Gastrocnemius medialis (tissue), 4 donors: ENCODE results near the gene CASZ1. TPM values are rescaled to one million over a fixed set of nuclear protein-coding genes. Genes with fewer than 3 reads are reported as not detected.

Source experiments
- ATAC-seq, 2 donors: fragments of 150-250 bp; one replicate each; pipeline ENCODE4 v1.9.1; 2016
- DNase-seq, 2 donors: peaks; one replicate each; pipeline ENCODE4 v3.0.0-alpha.2; 2019
- H3K27ac ChIP-seq, 4 donors: fragments of 200-600 bp; sonication (generic); 1 replicate in 1 of 4; 2 replicates in 3 of 4; pipeline ENCODE4 v1.5.1; 2016 to 2018; ENCODE audit warnings: mild to moderate bottlenecking in 2 of 4, moderate library complexity in 1 of 4
- H3K27me3 ChIP-seq, 3 donors: fragments of 200-600 bp; sonication (generic) in 2 of 3; 1 replicate in 1 of 3; 2 replicates in 2 of 3; pipeline versions ENCODE4 v1.5.1 to v1.6.0; 2016 to 2019; ENCODE audit warnings: mild to moderate bottlenecking in 1 of 3, moderate library complexity in 1 of 3
- H3K36me3 ChIP-seq, 2 donors: fragments of 200-600 bp; sonication (generic) in 1 of 2; one replicate each; pipeline ENCODE4 v1.5.1; 2017 to 2018
- H3K4me1 ChIP-seq, 2 donors: fragments of 200-600 bp; sonication (generic) in 1 of 2; one replicate each; pipeline ENCODE4 v1.5.1; 2016 to 2017; ENCODE audit warnings: mild to moderate bottlenecking in 2 of 2
- H3K4me3 ChIP-seq, 4 donors: fragments of 200-600 bp; sonication (generic) in 3 of 4; 1 replicate in 1 of 4; 2 replicates in 3 of 4; pipeline ENCODE4 v1.5.1; 2016 to 2019; ENCODE audit warnings: mild to moderate bottlenecking in 2 of 4
- H3K9me3 ChIP-seq, 3 donors: fragments of 200-600 bp; sonication (generic) in 2 of 3; 1 replicate in 1 of 3; 2 replicates in 2 of 3; pipeline ENCODE4 v1.5.1; 2016 to 2019
- CTCF ChIP-seq, 5 experiments: fragments of 450-650 bp in 3 of 5; fragments of 200-600 bp in 2 of 5; sonication (generic) in 2 of 5; IDR thresholded peaks in 4 of 5; conservative IDR thresholded peaks in 1 of 5; 1 replicate in 4 of 5; 2 replicates in 1 of 5; pipeline ENCODE4 v1.5.1; 2016 to 2019; ENCODE audit warnings: antibody characterized with exemption in 5 of 5, mild to moderate bottlenecking in 3 of 5, moderate library complexity in 3 of 5
- POLR2A ChIP-seq, 2 donors: fragments of 450-650 bp; IDR thresholded peaks; one replicate each; pipeline ENCODE4 v1.6.1; 2017; ENCODE audit warnings: antibody characterized with exemption in 2 of 2, mild to moderate bottlenecking in 2 of 2, moderate library complexity in 2 of 2
- in situ Hi-C, 4 donors: fragments of 200-750 bp; cut with MboI; loops; one replicate each; pipeline versions ENCODE4 v1.15.0 to v1.8.0; 2017; ENCODE audit warnings: low sequenced_read_pairs in 4 of 4
- intact Hi-C: fragments of 100-400 bp; cut with DNase I; formaldehyde crosslinking; loops from one replicate; pipeline ENCODE4 v1.15.1; 2023; ENCODE audit warnings: low total_unique reads
- total RNA-seq, 4 donors: library from RNA; depleted of rRNA; stranded (reverse); fragments of >200 nt; gene quantifications; one replicate each; pipeline versions ENCODE4 v1.1.0 to v1.2.3, GENCODE V29; 2016

Gene CASZ1
- total RNA-seq, 4 donors from 2014 or later = 19.1 to 121 (median 80.6) TPM

GRCh38 chr1:10710489-10710888 lies 86.0 kb downstream of the CASZ1 start:
- Histone ChIP-seq H3K36me3 (no peaks in the 10 kb centered on the region), H3K4me1 (peaks cover 32 to 37% of the 10 kb centered on the region in 2 donors), H3K27ac (peak overlapping the region; percentile 70 to 77 (median 74)), H3K9me3 (no peaks in the 10 kb centered on the region), H3K27me3 (no peaks in the 10 kb centered on the region), H3K4me3 (no peak overlapping the region)
- TF ChIP-seq CTCF (IDR thresholded peaks at IDR 0.05 in 4 of 5, conservative IDR thresholded peaks at IDR 0.05 in 1 of 5) (no peak), POLR2A (IDR thresholded peaks at IDR 0.05) (peak in 1 of 2 donors; percentile 36)
- in situ Hi-C loops = no loop called here
- intact Hi-C loops = loop anchor here (1.0 kb wide), 1 partner anchor 15 kb away; no protein-coding TSS in a partner anchor
- DNase-seq = peak; percentile 88
- ATAC-seq = peak; percentile 83 to 85

GRCh38 chr1:10709646-10710045 lies 86.8 kb downstream of the CASZ1 start:
- no peak for TF ChIP-seq POLR2A (IDR thresholded peaks at IDR 0.05)
- no peak for TF ChIP-seq CTCF (IDR thresholded peaks at IDR 0.05 in 4 of 5, conservative IDR thresholded peaks at IDR 0.05 in 1 of 5)
- in situ Hi-C loops = no loop called here
- no peaks in the 10 kb centered on the region for H3K36me3 ChIP-seq
- H3K27me3 ChIP-seq = no peaks in the 10 kb centered on the region
- H3K4me1 ChIP-seq = peaks cover 28 to 31% of the 10 kb centered on the region in 2 donors
- no peaks in the 10 kb centered on the region for H3K9me3 ChIP-seq
- ATAC-seq = no peak
- no peak overlapping the region for H3K4me3 ChIP-seq
- H3K27ac ChIP-seq = peak overlapping the region; percentile 70 to 77 (median 74)
- no peak for DNase-seq
- intact Hi-C loops = loop anchor here (1.0 kb wide), 1 partner anchor 16 kb away; no protein-coding TSS in a partner anchor

- H3K4me1 ChIP-seq = peaks cover 24 to 26% of the 10 kb centered on the region in 2 donors
- intact Hi-C loops (no loop called here), in situ Hi-C loops (no loop called here)
- no peak overlapping the region for H3K4me3 ChIP-seq
- no peak for TF ChIP-seq CTCF (IDR thresholded peaks at IDR 0.05 in 4 of 5, conservative IDR thresholded peaks at IDR 0.05 in 1 of 5)
- no peak for TF ChIP-seq POLR2A (IDR thresholded peaks at IDR 0.05)
- DNase-seq = no peak
- no peak for ATAC-seq
- peak overlapping the region in 3 of 4 donors; percentile 70 to 77 (median 76) for H3K27ac ChIP-seq
- no peaks in the 10 kb centered on the region for H3K9me3 ChIP-seq
- H3K36me3 ChIP-seq = no peaks in the 10 kb centered on the region
- no peaks in the 10 kb centered on the region for H3K27me3 ChIP-seq
Observed at GRCh38 chr1:10709165-10709564, 87.3 kb downstream of the CASZ1 start.

GRCh38 chr1:10708757-10709156 lies 87.7 kb downstream of the CASZ1 start:
- Histone ChIP-seq H3K4me3 (no peak overlapping the region), H3K27ac (peak overlapping the region in 2 of 4 donors; percentile 76 to 77), H3K9me3 (no peaks in the 10 kb centered on the region), H3K36me3 (no peaks in the 10 kb centered on the region), H3K4me1 (peaks cover 20 to 23% of the 10 kb centered on the region in 2 donors), H3K27me3 (no peaks in the 10 kb centered on the region)
- intact Hi-C loops (no loop called here), in situ Hi-C loops (no loop called here)
- DNase-seq = no peak
- no peak for ATAC-seq
- TF ChIP-seq POLR2A (IDR thresholded peaks at IDR 0.05) (no peak), CTCF (IDR thresholded peaks at IDR 0.05 in 4 of 5, conservative IDR thresholded peaks at IDR 0.05 in 1 of 5) (no peak)

GRCh38 chr1:10707208-10707607 lies 89.2 kb downstream of the CASZ1 start:
- ATAC-seq (no peak), DNase-seq (no peak)
- no peak overlapping the region for H3K27ac ChIP-seq
- no peaks in the 10 kb centered on the region for H3K36me3 ChIP-seq
- in situ Hi-C loops = no loop called here
- H3K4me1 ChIP-seq = peaks cover 14 to 16% of the 10 kb centered on the region in 2 donors
- TF ChIP-seq CTCF (IDR thresholded peaks at IDR 0.05 in 4 of 5, conservative IDR thresholded peaks at IDR 0.05 in 1 of 5) (no peak), POLR2A (IDR thresholded peaks at IDR 0.05) (no peak)
- no peak overlapping the region for H3K4me3 ChIP-seq
- H3K9me3 ChIP-seq = no peaks in the 10 kb centered on the region
- no peaks in the 10 kb centered on the region for H3K27me3 ChIP-seq
- intact Hi-C loops = no loop called here
